T-helper 17 cell (primary cell): Measurements from ENCODE around the gene RYR1. TPM values are rescaled to one million over a fixed set of nuclear protein-coding genes. Genes with fewer than 3 reads are reported as not detected.

Experiments
- ATAC-seq: fragments of 150-1000 bp; cut with Tn5 transposase; 2 replicates; pipeline ENCODE4 v1.10.0; 2021; ENCODE audit warnings: mild to moderate bottlenecking, moderate library complexity
- DNase-seq, 3 donors: peaks; one replicate each; pipeline versions ENCODE4 v3.0.0 to v3.0.0-alpha.2; 2020 to 2021
- H3K9me3 ChIP-seq: one replicate; pipeline ENCODE4 v1.7.0; 2013; ENCODE audit warnings: low read length, mild to moderate bottlenecking; ENCODE audit not compliant: control insufficient read depth, poor library complexity, severe bottlenecking
- H3K27ac Mint-ChIP-seq: one replicate; pipeline ENCODE4 v1.8.0; 2022; ENCODE audit warnings: mild to moderate bottlenecking, moderate library complexity, mixed read lengths
- H3K27me3 Mint-ChIP-seq: one replicate; pipeline ENCODE4 v1.8.0; 2022; ENCODE audit warnings: mixed read lengths
- H3K36me3 Mint-ChIP-seq: one replicate; pipeline ENCODE4 v1.8.0; 2022; ENCODE audit warnings: low read depth, mixed read lengths
- H3K4me1 Mint-ChIP-seq: one replicate; pipeline ENCODE4 v1.8.0; 2022; ENCODE audit warnings: mild to moderate bottlenecking, mixed read lengths
- H3K4me3 Mint-ChIP-seq: one replicate; pipeline ENCODE4 v1.8.0; 2022; ENCODE audit warnings: mild to moderate bottlenecking, moderate library complexity, mixed read lengths
- total RNA-seq, 4 donors: library from RNA in 2 of 4; stranded (reverse) in 2 of 4; gene quantifications; one replicate each; pipeline ENCODE4 v1.2.3 and lab custom pipeline; 2022 to 2026

RYR1 gene
- total RNA-seq, 2 donors from 2014 or later, result 1.3 to 3.1 TPM

DNA sequence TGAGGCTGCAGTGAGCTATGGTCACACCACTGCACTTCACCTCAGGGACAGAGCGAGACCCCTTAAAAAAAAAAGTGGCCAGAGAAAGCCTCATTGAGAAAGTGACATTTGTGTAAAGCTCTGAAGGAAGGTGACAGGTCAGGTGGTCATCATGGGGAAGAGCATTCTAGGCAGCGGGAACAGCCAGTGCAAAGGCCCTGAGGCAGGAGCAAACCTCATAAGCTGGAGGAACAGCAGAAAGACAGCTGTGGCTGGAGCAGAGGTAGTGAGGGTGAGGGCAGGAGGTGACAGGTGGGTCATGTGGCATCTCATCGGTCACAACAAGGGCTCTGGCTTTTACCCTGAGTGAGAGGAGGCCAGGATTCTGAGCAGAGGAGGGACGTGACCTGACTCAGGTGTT is 64.4 kb downstream of the RYR1 start:
- Mint-ChIP-seq H3K27ac (peak overlapping the region; percentile 86), H3K4me3 (no peak overlapping the region), H3K36me3 (no peaks in the 10 kb centered on the region), H3K4me1 (peaks cover 7% of the 10 kb centered on the region), H3K27me3 (no peaks in the 10 kb centered on the region)
- DNase-seq (no peak), ATAC-seq (no peak)
- H3K9me3 ChIP-seq, result no peaks in the 10 kb centered on the region

DNA sequence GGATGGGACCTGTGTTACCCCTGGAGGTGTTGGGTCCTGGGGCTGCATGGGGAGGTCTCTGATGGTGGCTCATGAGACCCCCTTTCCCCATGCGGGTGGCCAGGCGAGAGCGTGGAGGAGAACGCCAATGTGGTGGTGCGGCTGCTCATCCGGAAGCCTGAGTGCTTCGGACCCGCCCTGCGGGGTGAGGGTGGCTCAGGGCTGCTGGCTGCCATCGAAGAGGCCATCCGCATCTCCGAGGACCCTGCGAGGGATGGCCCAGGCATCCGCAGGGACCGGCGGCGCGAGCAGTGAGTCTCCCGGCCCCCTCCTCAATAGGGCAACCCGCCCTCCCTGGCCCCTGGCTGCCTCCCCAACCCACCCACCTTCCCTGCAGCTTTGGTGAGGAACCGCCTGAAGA is 66.0 kb downstream of the RYR1 start:
- no peak overlapping the region for H3K27ac Mint-ChIP-seq
- DNase-seq (no peak), ATAC-seq (no peak)
- no peak overlapping the region for H3K4me3 Mint-ChIP-seq
- H3K27me3 Mint-ChIP-seq, result no peaks in the 10 kb centered on the region
- H3K4me1 Mint-ChIP-seq, result peaks cover 7% of the 10 kb centered on the region
- H3K9me3 ChIP-seq, result no peaks in the 10 kb centered on the region
- H3K36me3 Mint-ChIP-seq, result no peaks in the 10 kb centered on the region

DNA sequence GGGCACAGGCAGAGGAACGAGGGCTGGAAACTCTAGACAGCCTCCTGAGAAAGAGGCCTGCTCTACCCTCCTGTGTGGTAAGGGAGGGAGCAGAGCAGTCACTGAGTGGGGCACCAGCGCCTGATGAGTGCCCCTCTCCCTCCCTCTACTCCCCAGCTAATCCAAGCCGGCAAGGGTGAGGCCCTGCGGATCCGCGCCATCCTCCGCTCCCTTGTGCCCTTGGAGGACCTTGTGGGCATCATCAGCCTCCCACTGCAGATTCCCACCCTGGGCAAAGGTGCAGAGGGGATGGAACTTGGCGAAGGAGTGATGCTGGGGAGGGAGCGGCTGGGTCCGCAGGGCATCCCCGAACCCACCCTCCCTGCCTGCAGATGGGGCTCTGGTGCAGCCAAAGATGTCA is 67.0 kb downstream of the RYR1 start:
- DNase-seq (no peak), ATAC-seq (no peak)
- no peaks in the 10 kb centered on the region for H3K9me3 ChIP-seq
- Mint-ChIP-seq H3K4me3 (no peak overlapping the region), H3K27me3 (no peaks in the 10 kb centered on the region), H3K4me1 (peaks cover 7% of the 10 kb centered on the region), H3K36me3 (no peaks in the 10 kb centered on the region), H3K27ac (no peak overlapping the region)

DNA sequence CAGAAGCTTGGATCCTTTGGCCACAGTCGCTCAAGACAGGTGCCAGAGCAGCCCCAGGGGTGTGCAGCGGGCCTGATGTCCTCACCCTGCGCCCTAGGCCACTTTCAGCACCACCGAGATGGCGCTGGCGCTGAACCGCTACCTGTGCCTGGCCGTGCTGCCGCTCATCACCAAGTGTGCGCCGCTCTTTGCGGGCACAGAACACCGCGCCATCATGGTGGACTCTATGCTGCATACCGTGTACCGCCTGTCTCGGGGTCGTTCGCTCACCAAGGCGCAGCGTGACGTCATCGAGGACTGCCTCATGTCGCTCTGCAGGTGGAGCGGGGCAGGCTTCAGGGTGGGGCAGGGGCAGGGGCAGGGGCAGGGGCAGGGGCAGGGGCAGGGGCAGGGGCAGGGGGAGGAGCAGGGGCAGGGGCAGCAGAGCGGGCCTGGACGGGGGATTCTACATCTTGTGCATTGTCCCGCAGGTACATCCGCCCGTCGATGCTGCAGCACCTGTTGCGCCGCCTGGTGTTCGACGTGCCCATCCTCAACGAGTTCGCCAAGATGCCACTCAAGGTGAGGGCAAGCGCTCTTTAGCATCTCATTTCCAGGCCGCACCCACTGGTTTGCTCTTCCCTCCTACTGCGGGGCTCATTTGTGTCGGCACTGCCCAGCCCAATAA is 69.1 kb downstream of the RYR1 start:
- Mint-ChIP-seq H3K4me1 (peaks cover 10% of the 10 kb centered on the region), H3K27me3 (no peaks in the 10 kb centered on the region), H3K27ac (no peak overlapping the region), H3K36me3 (no peaks in the 10 kb centered on the region), H3K4me3 (no peak overlapping the region)
- H3K9me3 ChIP-seq, result no peaks in the 10 kb centered on the region
- no peak for DNase-seq
- ATAC-seq, result no peak

DNA sequence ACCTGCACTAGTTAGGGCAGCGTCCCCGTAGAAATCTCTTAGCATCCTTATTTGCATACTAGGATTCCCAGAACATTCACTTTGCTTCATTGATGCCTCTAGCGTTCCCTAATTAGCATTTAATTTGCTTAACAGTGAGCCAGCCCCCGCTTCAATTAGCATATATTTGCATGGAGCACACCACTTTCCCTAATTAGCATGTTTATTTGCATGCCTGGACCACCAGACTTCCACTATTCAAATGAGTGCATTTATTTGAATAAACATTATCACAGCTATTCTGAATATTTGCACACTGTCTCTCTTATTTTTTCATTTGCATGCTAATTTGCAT is 69.6 kb downstream of the RYR1 start:
- H3K27me3 Mint-ChIP-seq, result no peaks in the 10 kb centered on the region

DNA sequence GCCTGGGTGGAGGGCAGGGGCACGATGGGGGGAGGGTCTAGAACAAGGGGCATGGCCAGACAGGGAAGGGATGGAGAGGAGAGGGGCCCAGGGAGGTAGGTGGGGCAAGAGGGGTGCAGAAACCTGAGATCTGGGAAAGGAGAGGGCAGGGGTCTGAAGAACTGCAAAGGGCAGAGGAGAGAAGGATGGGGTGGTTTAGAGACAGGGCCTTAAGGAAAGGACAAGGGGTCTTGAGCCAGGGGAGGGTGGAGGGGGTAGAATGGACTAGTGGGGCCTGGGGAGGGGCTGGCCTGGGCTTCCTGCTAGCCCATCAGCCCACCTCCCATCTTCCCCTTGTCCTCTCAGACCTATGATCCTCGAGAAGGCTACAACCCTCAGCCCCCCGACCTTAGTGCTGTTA is 72.5 kb downstream of the RYR1 start:
- H3K27ac Mint-ChIP-seq, result no peak overlapping the region
- peaks cover 7% of the 10 kb centered on the region for H3K4me1 Mint-ChIP-seq
- no peak overlapping the region for H3K4me3 Mint-ChIP-seq
- DNase-seq, result no peak
- H3K27me3 Mint-ChIP-seq, result no peaks in the 10 kb centered on the region
- no peak for ATAC-seq
- no peaks in the 10 kb centered on the region for H3K9me3 ChIP-seq
- H3K36me3 Mint-ChIP-seq, result no peaks in the 10 kb centered on the region

More for the DNA sequence above, 69.6 kb downstream of the RYR1 start:
- Mint-ChIP-seq H3K4me1 (peaks cover 9% of the 10 kb centered on the region), H3K4me3 (no peak overlapping the region), H3K27ac (no peak overlapping the region), H3K36me3 (no peaks in the 10 kb centered on the region)
- DNase-seq (no peak), ATAC-seq (no peak)
- H3K9me3 ChIP-seq, result no peaks in the 10 kb centered on the region

DNA sequence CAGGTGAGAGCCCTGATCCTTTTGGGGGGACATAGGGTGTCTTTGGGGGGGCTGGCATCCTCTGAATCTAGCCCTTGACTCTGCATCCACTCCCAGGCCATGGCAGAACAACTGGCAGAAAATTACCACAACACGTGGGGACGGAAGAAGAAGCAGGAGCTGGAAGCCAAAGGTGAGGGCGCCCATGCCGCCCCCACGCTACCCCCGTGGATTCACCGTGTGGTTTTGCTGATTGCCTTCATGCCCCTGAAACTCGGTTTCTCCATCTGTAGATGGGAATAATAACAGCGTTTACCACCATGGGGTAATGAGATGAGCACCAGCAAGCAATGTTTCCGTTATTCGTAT is 72.9 kb downstream of the RYR1 start:
- ATAC-seq (no peak), DNase-seq (no peak)
- Mint-ChIP-seq H3K27ac (no peak overlapping the region), H3K27me3 (no peaks in the 10 kb centered on the region), H3K4me3 (no peak overlapping the region), H3K36me3 (no peaks in the 10 kb centered on the region), H3K4me1 (peaks cover 7% of the 10 kb centered on the region)
- no peaks in the 10 kb centered on the region for H3K9me3 ChIP-seq

DNA sequence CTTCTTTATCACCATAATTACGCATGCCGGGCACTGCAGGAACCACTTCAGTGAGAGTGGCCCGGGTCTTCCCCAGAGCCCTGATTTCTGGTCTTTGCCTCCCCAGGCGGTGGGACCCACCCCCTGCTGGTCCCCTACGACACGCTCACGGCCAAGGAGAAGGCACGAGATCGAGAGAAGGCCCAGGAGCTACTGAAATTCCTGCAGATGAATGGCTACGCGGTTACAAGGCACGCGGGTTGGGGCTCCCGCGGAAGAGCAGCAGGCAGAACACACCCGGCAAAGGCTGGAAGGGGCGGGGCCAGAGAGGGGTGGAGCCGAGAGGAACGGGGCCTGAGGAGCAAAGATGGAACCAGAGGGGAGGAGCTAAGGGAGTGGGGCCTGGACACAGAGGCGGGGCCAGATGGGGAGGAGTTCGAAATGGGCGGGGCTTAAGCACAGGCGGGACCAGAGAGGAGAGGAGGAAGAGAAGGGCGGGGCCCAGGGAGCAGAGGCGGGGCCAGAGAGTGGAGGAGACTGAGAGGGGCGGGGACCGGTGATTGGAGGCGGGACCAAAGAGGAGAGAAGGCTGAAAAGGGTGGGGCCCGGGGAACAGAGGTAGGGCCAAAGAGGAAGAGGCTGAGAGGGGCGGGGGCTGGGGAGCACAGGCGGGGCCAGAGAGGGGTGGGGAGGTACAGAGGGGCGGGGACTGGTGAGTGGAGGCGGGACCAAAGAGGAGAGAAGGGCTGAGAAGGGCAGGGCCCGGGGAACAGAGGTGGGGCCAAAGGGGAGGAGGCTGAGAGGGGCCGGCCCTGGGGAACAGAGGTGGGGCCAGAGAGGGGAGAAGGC is 73.4 kb downstream of the RYR1 start:
- ATAC-seq (peak; percentile 91), DNase-seq (peak; percentile 65 to 89 (median 78))
- H3K27ac Mint-ChIP-seq, result no peak overlapping the region
- H3K9me3 ChIP-seq, result no peaks in the 10 kb centered on the region
- H3K27me3 Mint-ChIP-seq, result no peaks in the 10 kb centered on the region
- peaks cover 7% of the 10 kb centered on the region for H3K4me1 Mint-ChIP-seq
- H3K36me3 Mint-ChIP-seq, result no peaks in the 10 kb centered on the region
- peak overlapping the region; percentile 13 for H3K4me3 Mint-ChIP-seq

DNA sequence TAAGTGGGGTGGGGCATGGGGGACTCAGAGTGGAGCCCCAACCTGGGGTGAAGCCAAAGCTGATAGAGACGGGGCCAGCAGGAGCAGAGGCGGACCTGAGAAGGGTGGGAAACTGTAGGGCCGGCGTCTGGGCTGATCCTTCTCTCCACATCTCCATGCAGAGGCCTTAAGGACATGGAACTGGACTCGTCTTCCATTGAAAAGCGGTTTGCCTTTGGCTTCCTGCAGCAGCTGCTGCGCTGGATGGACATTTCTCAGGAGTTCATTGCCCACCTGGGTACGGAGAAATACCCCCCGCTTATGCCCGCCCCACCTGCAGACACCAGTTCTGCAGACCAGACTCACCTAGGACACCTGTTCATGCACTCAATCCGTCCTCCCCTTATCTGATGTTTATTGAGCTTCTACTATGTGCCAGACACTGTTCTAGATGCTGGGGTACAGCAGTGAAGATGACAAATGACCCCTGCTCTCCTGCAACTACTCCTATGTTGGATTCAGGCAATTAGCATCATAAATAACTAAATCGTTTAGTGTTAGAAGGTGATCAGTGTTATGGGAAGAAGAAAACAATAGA is 74.1 kb downstream of the RYR1 start:
- ATAC-seq (no peak), DNase-seq (no peak)
- Mint-ChIP-seq H3K27ac (no peak overlapping the region), H3K4me3 (no peak overlapping the region), H3K27me3 (no peaks in the 10 kb centered on the region), H3K36me3 (no peaks in the 10 kb centered on the region), H3K4me1 (peaks cover 7% of the 10 kb centered on the region)
- no peaks in the 10 kb centered on the region for H3K9me3 ChIP-seq

DNA sequence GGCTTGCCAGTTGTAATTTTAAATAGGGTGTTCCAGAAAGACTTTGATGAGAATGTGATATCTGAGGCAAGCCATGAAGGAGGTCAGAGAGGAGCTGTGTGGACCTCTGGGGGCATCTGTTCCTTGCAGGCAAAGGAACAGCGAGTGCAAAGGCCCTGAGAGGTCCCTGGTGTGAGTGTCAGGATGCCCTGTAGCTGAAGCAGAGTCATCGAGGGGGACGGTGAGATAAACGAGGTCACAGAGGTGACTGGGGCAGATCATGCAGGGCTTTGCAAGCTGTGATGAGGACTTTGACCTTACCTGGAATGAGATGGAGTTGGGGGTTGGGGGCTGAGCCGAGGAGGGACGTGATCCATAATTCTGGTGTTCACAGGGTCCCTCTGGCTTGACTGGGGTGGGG is 75.0 kb downstream of the RYR1 start:
- H3K4me1 Mint-ChIP-seq, result peaks cover 11% of the 10 kb centered on the region
- DNase-seq (no peak), ATAC-seq (no peak)
- no peak overlapping the region for H3K27ac Mint-ChIP-seq
- H3K9me3 ChIP-seq, result no peaks in the 10 kb centered on the region
- H3K36me3 Mint-ChIP-seq, result no peaks in the 10 kb centered on the region
- H3K27me3 Mint-ChIP-seq, result no peaks in the 10 kb centered on the region
- no peak overlapping the region for H3K4me3 Mint-ChIP-seq

DNA sequence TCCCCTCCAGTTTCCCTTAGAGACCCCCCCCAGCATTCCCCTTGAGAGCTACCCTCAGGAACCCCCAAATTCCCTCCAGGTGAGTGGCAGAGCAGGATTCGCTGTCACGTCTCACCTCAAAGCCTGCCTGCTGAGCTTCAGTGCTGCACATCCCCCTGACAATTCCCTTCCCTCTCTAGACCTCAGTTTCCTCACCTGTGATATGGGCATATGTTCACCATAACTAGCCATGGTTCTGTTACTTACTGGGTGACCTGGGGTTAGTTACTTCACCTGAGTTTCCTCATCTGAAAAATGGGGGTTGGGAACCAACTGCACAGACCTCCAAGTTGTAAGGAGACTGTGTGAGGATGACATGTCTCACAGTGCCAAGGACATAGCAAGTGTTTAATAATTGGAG is 75.5 kb downstream of the RYR1 start:
- H3K9me3 ChIP-seq, result no peaks in the 10 kb centered on the region
- Mint-ChIP-seq H3K4me3 (no peak overlapping the region), H3K4me1 (peaks cover 11% of the 10 kb centered on the region), H3K36me3 (no peaks in the 10 kb centered on the region), H3K27ac (no peak overlapping the region), H3K27me3 (no peaks in the 10 kb centered on the region)
- ATAC-seq, result no peak
- DNase-seq, result no peak

DNA sequence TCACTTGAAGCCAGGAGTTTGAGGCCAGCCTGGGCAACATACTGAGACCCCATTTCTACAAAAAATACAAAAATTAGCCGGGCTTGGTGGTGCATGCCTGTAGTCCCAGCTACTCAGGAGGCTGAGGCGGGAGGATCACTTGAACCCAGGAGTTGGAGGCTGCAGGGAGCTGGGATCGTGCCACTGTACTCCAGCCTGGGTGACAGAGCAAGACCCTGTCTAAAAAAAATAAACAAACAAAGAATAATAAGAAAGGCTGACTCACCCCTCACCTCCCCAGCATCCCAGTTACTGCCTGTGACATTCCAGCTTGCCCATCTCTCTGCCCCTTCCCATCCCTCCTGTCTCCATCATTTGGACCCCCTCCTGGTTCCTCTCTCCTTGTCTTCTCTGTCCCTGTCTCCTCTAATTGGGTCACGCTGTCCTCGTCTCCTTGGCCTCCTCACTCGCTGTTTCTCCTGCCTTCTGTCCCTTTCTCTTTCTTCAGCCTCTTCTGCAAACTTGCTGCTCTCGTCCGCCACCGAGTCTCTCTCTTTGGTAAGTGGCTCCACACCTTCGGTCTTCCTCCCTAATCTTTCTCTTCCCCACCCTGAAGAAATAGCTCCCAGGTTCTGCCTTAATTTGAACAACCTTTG is 77.7 kb downstream of the RYR1 start:
- H3K27ac Mint-ChIP-seq, result no peak overlapping the region
- no peak for DNase-seq
- H3K27me3 Mint-ChIP-seq, result no peaks in the 10 kb centered on the region
- H3K9me3 ChIP-seq, result no peaks in the 10 kb centered on the region
- no peaks in the 10 kb centered on the region for H3K36me3 Mint-ChIP-seq
- H3K4me3 Mint-ChIP-seq, result no peak overlapping the region
- ATAC-seq, result no peak
- peaks cover 15% of the 10 kb centered on the region for H3K4me1 Mint-ChIP-seq

DNA sequence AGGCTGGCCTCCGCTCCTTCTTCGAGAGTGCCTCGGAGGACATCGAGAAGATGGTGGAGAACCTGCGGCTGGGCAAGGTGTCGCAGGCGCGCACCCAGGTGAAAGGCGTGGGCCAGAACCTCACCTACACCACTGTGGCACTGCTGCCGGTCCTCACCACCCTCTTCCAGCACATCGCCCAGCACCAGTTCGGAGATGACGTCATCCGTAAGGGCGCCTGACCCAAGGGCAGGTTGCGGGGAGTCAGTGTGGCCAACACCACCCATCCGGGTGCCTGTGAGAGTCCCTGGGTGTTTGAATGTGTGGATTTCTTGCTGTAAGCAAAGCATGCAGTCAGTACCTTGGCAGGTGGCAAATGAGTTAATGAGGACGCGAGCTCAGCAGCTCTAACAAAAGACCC is 78.8 kb downstream of the RYR1 start:
- no peaks in the 10 kb centered on the region for H3K9me3 ChIP-seq
- H3K27ac Mint-ChIP-seq, result no peak overlapping the region
- DNase-seq (no peak), ATAC-seq (no peak)
- H3K4me1 Mint-ChIP-seq, result peaks cover 10% of the 10 kb centered on the region
- H3K4me3 Mint-ChIP-seq, result no peak overlapping the region
- H3K27me3 Mint-ChIP-seq, result no peaks in the 10 kb centered on the region
- H3K36me3 Mint-ChIP-seq, result no peaks in the 10 kb centered on the region
